Nephron (organoid): ENCODE measurements around the gene NQO2.
"Not testable (repeated sequence)": the region's sequence is repeated elsewhere in the genome, so short reads cannot be mapped to it uniquely, and the experiment has no call there.

Experiments
- H3K27ac Mint-ChIP-seq, 3 experiments: 2 replicates each; pipeline ENCODE4 v1.8.0; 2020; ENCODE audit warnings: mixed read lengths in 3 of 3, mild to moderate bottlenecking in 2 of 3, moderate library complexity in 1 of 3
- H3K27me3 Mint-ChIP-seq: 2 replicates; pipeline ENCODE4 v1.8.0; 2021; ENCODE audit warnings: low read depth, mild to moderate bottlenecking, moderate library complexity, mixed read lengths
- H3K36me3 Mint-ChIP-seq: 2 replicates; pipeline ENCODE4 v1.8.0; 2020; ENCODE audit warnings: low read depth, mixed read lengths
- H3K4me1 Mint-ChIP-seq: 2 replicates; pipeline ENCODE4 v1.8.0; 2020; ENCODE audit warnings: mixed read lengths
- H3K4me3 Mint-ChIP-seq, 3 experiments: 2 replicates each; pipeline ENCODE4 v1.8.0; 2020; ENCODE audit warnings: mild to moderate bottlenecking in 3 of 3, mixed read lengths in 3 of 3, moderate library complexity in 2 of 3
- H3K9me3 Mint-ChIP-seq: 2 replicates; pipeline ENCODE4 v1.8.0; 2020; ENCODE audit warnings: mixed read lengths
- CTCF ChIP-seq, 3 experiments: fragments of 200-600 bp; sonication (generic); IDR thresholded peaks; one replicate each; pipeline ENCODE4 v1.5.0; 2021; ENCODE audit warnings: antibody characterized with exemption in 3 of 3; ENCODE audit not compliant: unreplicated experiment in 3 of 3

NQO2 gene

DNA sequence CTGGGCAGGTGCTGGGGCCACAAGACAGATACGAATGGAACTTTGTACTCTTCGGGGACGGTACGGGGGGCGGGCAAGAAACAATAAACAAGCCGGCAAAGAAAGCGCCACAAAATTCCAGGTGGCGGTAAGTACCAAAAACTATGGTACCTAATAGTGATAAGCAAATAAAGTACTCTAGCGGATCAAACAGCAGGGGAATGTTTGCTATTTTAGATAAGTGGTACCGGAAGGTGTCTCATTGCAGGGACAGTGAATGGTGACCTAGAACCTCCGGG lies 53.5 kb downstream of the NQO2 start:
- H3K9me3 Mint-ChIP-seq: no peaks in the 10 kb centered on the region
- peaks cover 30% of the 10 kb centered on the region for H3K4me1 Mint-ChIP-seq
- no peak for TF ChIP-seq CTCF (IDR thresholded peaks at IDR 0.05; ENCODE audit: unreplicated experiment in 3 of 3)
- H3K27me3 Mint-ChIP-seq: peaks cover 28% of the 10 kb centered on the region
- no peaks in the 10 kb centered on the region for H3K36me3 Mint-ChIP-seq
- peak overlapping the region; percentile 73 to 84 (median 82) for H3K4me3 Mint-ChIP-seq
- H3K27ac Mint-ChIP-seq: peak overlapping the region in 1 of 3 experiments; percentile 3

- not testable (repeated sequence) for H3K9me3 Mint-ChIP-seq, H3K36me3 Mint-ChIP-seq
- Mint-ChIP-seq H3K27ac (peak overlapping the region; percentile 47 to 88 (median 70)), H3K4me3 (peak overlapping the region; percentile 73 to 84 (median 82)), H3K4me1 (peaks cover 30% of the 10 kb centered on the region), H3K27me3 (peaks cover 23% of the 10 kb centered on the region)
Observed at GRCh38 chr6:3054229-3055157, 54.8 kb downstream of the NQO2 start.

DNA sequence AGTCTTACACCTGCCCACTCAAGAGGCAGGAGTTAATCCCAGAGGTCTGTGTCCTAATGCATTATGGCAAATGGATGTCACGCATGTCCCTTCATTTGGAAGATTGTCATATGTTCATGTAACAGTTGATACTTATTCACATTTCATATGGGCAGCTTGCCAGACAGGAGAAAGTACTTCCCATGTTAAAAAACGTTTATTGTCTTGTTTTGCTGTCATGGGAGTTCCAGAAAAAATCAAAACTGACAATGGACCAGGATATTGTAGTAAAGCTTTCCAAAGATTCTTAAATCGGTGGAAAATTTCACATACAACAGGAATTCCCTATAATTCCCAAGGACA lies 55.4 kb downstream of the NQO2 start:
- not testable (repeated sequence) for H3K36me3 Mint-ChIP-seq, H3K9me3 Mint-ChIP-seq
- Mint-ChIP-seq H3K4me3 (peak overlapping the region; percentile 73 to 84 (median 82)), H3K27ac (peak overlapping the region; percentile 47 to 88 (median 70)), H3K4me1 (peaks cover 30% of the 10 kb centered on the region), H3K27me3 (peaks cover 26% of the 10 kb centered on the region)

- Mint-ChIP-seq H3K4me1 (peaks cover 28% of the 10 kb centered on the region), H3K27ac (no peak overlapping the region), H3K27me3 (peaks cover 25% of the 10 kb centered on the region), H3K4me3 (no peak overlapping the region), H3K9me3 (no peaks in the 10 kb centered on the region), H3K36me3 (no peaks in the 10 kb centered on the region)
- TF ChIP-seq CTCF (IDR thresholded peaks at IDR 0.05; ENCODE audit: unreplicated experiment in 3 of 3): no peak
Observed at GRCh38 chr6:3057063-3057770, 57.5 kb downstream of the NQO2 start.

DNA sequence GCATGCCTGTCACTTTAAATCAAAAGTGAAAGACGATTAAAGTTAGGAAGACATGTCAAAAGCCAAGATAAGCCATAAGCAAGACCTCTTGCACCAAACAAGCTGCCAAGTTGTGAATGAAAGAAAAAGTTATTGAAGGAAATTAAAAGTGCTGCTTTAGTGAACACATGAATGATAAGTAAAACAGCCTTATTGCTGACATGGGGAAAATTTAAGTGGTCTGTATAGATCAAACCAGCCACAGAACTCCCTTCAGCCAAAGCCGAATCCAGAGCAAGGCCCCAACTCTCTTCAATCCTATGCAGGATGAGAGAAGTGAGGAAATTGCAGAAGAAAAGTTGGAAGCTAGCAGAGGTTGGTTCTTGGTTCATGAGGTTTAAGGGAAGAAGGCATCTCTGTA lies 59.3 kb downstream of the NQO2 start:
- H3K36me3 Mint-ChIP-seq: no peaks in the 10 kb centered on the region
- H3K27me3 Mint-ChIP-seq: peaks cover 18% of the 10 kb centered on the region
- no peak overlapping the region for H3K27ac Mint-ChIP-seq
- no peaks in the 10 kb centered on the region for H3K9me3 Mint-ChIP-seq
- no peak for TF ChIP-seq CTCF (IDR thresholded peaks at IDR 0.05; ENCODE audit: unreplicated experiment in 3 of 3)
- H3K4me1 Mint-ChIP-seq: peaks cover 17% of the 10 kb centered on the region
- no peak overlapping the region for H3K4me3 Mint-ChIP-seq

DNA sequence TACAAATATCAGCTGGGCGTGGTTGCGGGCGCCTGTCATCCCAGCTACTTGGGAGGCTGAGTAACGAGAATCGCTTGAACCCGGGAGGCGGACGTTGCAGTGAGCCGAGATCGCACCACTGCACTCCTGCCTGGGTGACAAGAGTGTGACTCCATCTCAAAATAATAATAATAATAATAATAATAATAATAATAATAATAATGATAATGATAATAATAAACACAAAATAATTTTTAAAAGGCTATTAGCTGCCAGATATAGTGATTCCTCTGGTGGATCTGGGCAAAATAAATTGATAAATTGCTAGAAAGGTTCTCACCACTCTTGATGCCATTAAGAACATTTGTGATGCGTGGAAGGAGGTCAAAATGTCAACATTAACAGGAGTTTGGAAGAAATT lies 60.4 kb downstream of the NQO2 start:
- H3K27ac Mint-ChIP-seq, H3K27me3 Mint-ChIP-seq, H3K4me1 Mint-ChIP-seq, H3K36me3 Mint-ChIP-seq, H3K9me3 Mint-ChIP-seq: not testable (repeated sequence)
- peak overlapping the region in 1 of 3 experiments; percentile 36 for H3K4me3 Mint-ChIP-seq

DNA sequence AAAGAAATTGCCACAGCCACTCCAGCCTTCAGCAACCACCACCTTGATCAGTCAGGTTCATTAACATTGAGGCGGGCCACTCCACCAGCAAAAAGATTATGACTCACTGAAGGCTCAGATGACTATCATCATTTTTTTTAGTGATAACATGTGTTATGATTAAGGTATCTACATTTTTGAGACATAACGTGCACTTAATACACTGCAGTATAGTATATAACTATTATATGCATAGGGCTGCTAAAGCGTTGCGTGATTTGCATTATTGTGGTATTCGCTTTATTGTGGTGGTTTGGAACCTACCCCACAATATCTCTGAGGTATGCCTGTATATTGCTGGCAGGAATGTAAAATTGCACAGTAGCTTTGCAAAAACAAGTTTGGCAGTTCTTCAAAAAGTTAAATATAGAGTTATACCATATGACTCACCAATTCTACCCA lies 61.8 kb downstream of the NQO2 start:
- H3K36me3 Mint-ChIP-seq: peaks cover under 1% of the 10 kb centered on the region
- H3K4me3 Mint-ChIP-seq: no peak overlapping the region
- no peaks in the 10 kb centered on the region for H3K4me1 Mint-ChIP-seq
- H3K9me3 Mint-ChIP-seq: no peaks in the 10 kb centered on the region
- H3K27ac Mint-ChIP-seq: no peak overlapping the region
- H3K27me3 Mint-ChIP-seq: peaks cover 16% of the 10 kb centered on the region
- TF ChIP-seq CTCF (IDR thresholded peaks at IDR 0.05; ENCODE audit: unreplicated experiment in 3 of 3): no peak

DNA sequence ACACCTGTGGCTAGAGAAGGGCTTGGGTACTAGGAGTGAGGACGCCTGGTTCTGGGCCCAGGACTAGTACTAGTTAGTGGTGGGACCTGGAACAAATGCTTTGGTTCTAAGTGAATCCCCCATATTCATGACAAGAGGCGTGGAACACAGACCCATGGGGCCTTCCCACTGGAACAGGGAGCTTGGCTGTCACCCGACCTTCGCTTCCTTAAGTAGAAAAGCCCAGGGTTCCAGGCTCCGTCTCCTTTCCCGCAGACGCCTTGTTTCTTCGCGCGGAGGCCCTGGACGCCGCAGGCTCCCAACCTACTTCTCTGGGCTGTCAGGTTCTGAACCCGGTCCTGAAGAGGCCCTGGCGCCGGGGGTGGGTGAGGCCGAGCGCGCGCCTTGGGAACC lies 63.6 kb downstream of the NQO2 start:
- H3K9me3 Mint-ChIP-seq, H3K4me1 Mint-ChIP-seq, H3K36me3 Mint-ChIP-seq, H3K27ac Mint-ChIP-seq: not testable (repeated sequence)
- Mint-ChIP-seq H3K27me3 (peaks cover 11% of the 10 kb centered on the region), H3K4me3 (peak overlapping the region; percentile 78 to 90 (median 81))
